ENCODE data around the gene URI1. TPM values are rescaled to one million over a fixed set of nuclear protein-coding genes. Genes with fewer than 3 reads are reported as not detected.

URI1 gene
- total RNA-seq, 1 donor from 2014 or later, result 61.7 TPM

GRCh38 chr19:29992233-29992867 lies 50.3 kb downstream of the URI1 start:
- no peak for DNase-seq (ENCODE audit: low spot score in 2 of 2, unreplicated experiment in 2 of 2)
- H3K4me1 Mint-ChIP-seq, result no peaks in the 10 kb centered on the region
- H3K4me3 Mint-ChIP-seq, result no peak overlapping the region
- no peaks in the 10 kb centered on the region for H3K27me3 Mint-ChIP-seq (ENCODE audit: low read depth)
- H3K9me3 Mint-ChIP-seq, result peaks cover 56% of the 10 kb centered on the region
- peaks cover 79% of the 10 kb centered on the region for H3K36me3 Mint-ChIP-seq
- H3K27ac Mint-ChIP-seq, result no peak overlapping the region
- no peak for TF ChIP-seq CTCF (IDR thresholded peaks at IDR 0.05; ENCODE audit: unreplicated experiment)

- Mint-ChIP-seq H3K36me3 (peaks cover 68% of the 10 kb centered on the region), H3K4me3 (no peak overlapping the region)
Measured at GRCh38 chr19:29999490-29999889, 57.5 kb downstream of the URI1 start.

GRCh38 chr19:30000862-30001261 lies 58.8 kb downstream of the URI1 start:
- Mint-ChIP-seq H3K27me3 (ENCODE audit: low read depth) (no peaks in the 10 kb centered on the region), H3K9me3 (peaks cover 55% of the 10 kb centered on the region), H3K27ac (no peak overlapping the region), H3K4me3 (no peak overlapping the region), H3K36me3 (peaks cover 58% of the 10 kb centered on the region), H3K4me1 (peaks cover 30% of the 10 kb centered on the region)
- no peak for TF ChIP-seq CTCF (IDR thresholded peaks at IDR 0.05; ENCODE audit: unreplicated experiment)
- DNase-seq (ENCODE audit: low spot score in 2 of 2, unreplicated experiment in 2 of 2), result no peak

More at GRCh38 chr19:29999490-29999889, 57.5 kb downstream of the URI1 start:
- no peak for DNase-seq (ENCODE audit: low spot score in 2 of 2, unreplicated experiment in 2 of 2)
- no peak overlapping the region for H3K27ac Mint-ChIP-seq
- H3K9me3 Mint-ChIP-seq, result peaks cover 63% of the 10 kb centered on the region
- TF ChIP-seq CTCF (IDR thresholded peaks at IDR 0.05; ENCODE audit: unreplicated experiment), result no peak
- peaks cover 20% of the 10 kb centered on the region for H3K4me1 Mint-ChIP-seq
- no peaks in the 10 kb centered on the region for H3K27me3 Mint-ChIP-seq (ENCODE audit: low read depth)

- Mint-ChIP-seq H3K4me3 (no peak overlapping the region), H3K9me3 (peaks cover 52% of the 10 kb centered on the region), H3K27me3 (ENCODE audit: low read depth) (no peaks in the 10 kb centered on the region), H3K36me3 (peaks cover 58% of the 10 kb centered on the region), H3K4me1 (peaks cover 34% of the 10 kb centered on the region), H3K27ac (no peak overlapping the region)
- no peak for DNase-seq (ENCODE audit: low spot score in 2 of 2, unreplicated experiment in 2 of 2)
- no peak for TF ChIP-seq CTCF (IDR thresholded peaks at IDR 0.05; ENCODE audit: unreplicated experiment)
Measured at GRCh38 chr19:30001301-30001700, 59.3 kb downstream of the URI1 start.

GRCh38 chr19:30001791-30002190 lies 59.8 kb downstream of the URI1 start:
- peaks cover 34% of the 10 kb centered on the region for H3K4me1 Mint-ChIP-seq
- peaks cover 47% of the 10 kb centered on the region for H3K9me3 Mint-ChIP-seq
- no peak for TF ChIP-seq CTCF (IDR thresholded peaks at IDR 0.05; ENCODE audit: unreplicated experiment)
- no peak overlapping the region for H3K4me3 Mint-ChIP-seq
- DNase-seq (ENCODE audit: low spot score in 2 of 2, unreplicated experiment in 2 of 2), result no peak
- H3K27ac Mint-ChIP-seq, result no peak overlapping the region
- peaks cover 53% of the 10 kb centered on the region for H3K36me3 Mint-ChIP-seq
- H3K27me3 Mint-ChIP-seq (ENCODE audit: low read depth), result no peaks in the 10 kb centered on the region

All from mesothelial cell of epicardium (in vitro differentiated cells).